ENCODE measurements around the gene NFATC2. TPM values are rescaled to one million over a fixed set of nuclear protein-coding genes. Genes with fewer than 3 reads are reported as not detected.

NFATC2 gene
- total and polyA plus RNA-seq, 2 of the 4 experiments (the other 2 are of a cell fraction), result 0.18 to 0.38 TPM

DNA sequence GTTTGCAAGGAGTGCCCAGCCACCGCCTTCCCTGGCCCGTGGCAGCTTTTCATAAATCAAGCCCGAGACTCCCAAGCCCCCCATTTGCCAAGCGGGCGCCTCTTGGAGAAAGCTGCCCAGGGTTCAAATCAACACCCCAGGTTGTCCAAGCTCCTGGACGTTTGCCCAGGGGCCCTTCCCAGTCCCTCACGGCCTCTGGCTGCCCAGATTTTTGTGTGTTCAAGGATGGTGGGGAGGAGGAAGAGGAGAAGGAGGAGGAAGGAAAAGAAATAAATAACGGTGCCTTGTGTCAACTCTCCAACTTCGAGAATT is 20.6 kb upstream of the NFATC2 start (continued):
- no peak for TF ChIP-seq MXI1 (IDR thresholded peaks at IDR 0.05; ENCODE audit: borderline replicate concordance, low read depth, low read length)
- TF ChIP-seq, protein P1, sequence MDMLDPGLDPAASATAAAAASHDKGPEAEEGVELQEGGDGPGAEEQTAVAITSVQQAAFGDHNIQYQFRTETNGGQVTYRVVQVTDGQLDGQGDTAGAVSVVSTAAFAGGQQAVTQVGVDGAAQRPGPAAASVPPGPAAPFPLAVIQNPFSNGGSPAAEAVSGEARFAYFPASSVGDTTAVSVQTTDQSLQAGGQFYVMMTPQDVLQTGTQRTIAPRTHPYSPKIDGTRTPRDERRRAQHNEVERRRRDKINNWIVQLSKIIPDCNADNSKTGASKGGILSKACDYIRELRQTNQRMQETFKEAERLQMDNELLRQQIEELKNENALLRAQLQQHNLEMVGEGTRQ (IDR thresholded peaks at IDR 0.05; ENCODE audit: low read depth, low read length), result no peak
- TF ChIP-seq RCOR1 (IDR thresholded peaks at IDR 0.05; ENCODE audit: insufficient replicate concordance, low read length), result no peak
- no peak for TF ChIP-seq RFX5 (IDR thresholded peaks at IDR 0.05; ENCODE audit: low read depth, low read length)
- TF ChIP-seq NFE2L2 (IDR thresholded peaks at IDR 0.05; ENCODE audit: low read depth, low read length), result no peak
- no peak for TF ChIP-seq FOS (IDR thresholded peaks at IDR 0.05; ENCODE audit: low read depth, low read length)
- TF ChIP-seq CHD1 (IDR thresholded peaks at IDR 0.05; ENCODE audit: low read depth, low read length), result no peak

Measured in IMR-90 (cell line).